Thyroid gland (tissue), 4 donors: ENCODE results near the gene C2orf15. TPM values are rescaled to one million over a fixed set of nuclear protein-coding genes. Genes with fewer than 3 reads are reported as not detected.

Source experiments
- DNase-seq, 2 donors: peaks; one replicate each; pipeline ENCODE4 v3.0.0-alpha.2; 2019
- H3K27ac ChIP-seq, 3 donors: fragments of 200-600 bp; sonication (generic); 1 replicate in 2 of 3; 2 replicates in 1 of 3; pipeline ENCODE4 v1.5.1; 2016 to 2019; ENCODE audit warnings: mild to moderate bottlenecking in 1 of 3, moderate library complexity in 1 of 3
- H3K27me3 ChIP-seq: fragments of 200-600 bp; sonication (generic); one replicate; pipeline ENCODE4 v1.5.1; 2019
- H3K36me3 ChIP-seq, 2 donors: fragments of 200-600 bp; sonication (generic); one replicate each; pipeline ENCODE4 v1.5.1; 2016 to 2019
- H3K4me1 ChIP-seq, 2 donors: fragments of 200-600 bp; sonication (generic); one replicate each; pipeline ENCODE4 v1.5.1; 2017 to 2019
- H3K4me3 ChIP-seq, 3 donors: fragments of 200-600 bp; sonication (generic); replicated peaks in 1 of 3; 1 replicate in 2 of 3; 2 replicates in 1 of 3; pipeline ENCODE4 v1.5.1; 2016; ENCODE audit warnings: mild to moderate bottlenecking in 1 of 3
- H3K9me3 ChIP-seq: fragments of 200-600 bp; sonication (generic); one replicate; pipeline ENCODE4 v1.5.1; 2017
- POLR2A ChIP-seq, 2 donors: fragments of 450-650 bp; IDR thresholded peaks; one replicate each; pipeline ENCODE4 v1.6.1; 2017; ENCODE audit warnings: antibody characterized with exemption in 2 of 2, mild to moderate bottlenecking in 2 of 2, moderate library complexity in 1 of 2
- WGBS, 2 donors: methylation state at CpG; one replicate each; pipeline ENCODE4 v1.1.5; 2017; 5-methylcytosine and 5-hydroxymethylcytosine counted together
- intact Hi-C: fragments of 100-400 bp; cut with DNase I; formaldehyde crosslinking; loops from one replicate; pipeline ENCODE4 v1.15.1; 2023
- total RNA-seq, 4 donors: library from RNA; depleted of rRNA; stranded (reverse); fragments of >200 nt; gene quantifications; one replicate each; pipeline ENCODE4 v1.2.3, GENCODE V29; 2016
- TF ChIP-seq, protein P1 (sequence below), 6 experiments: fragments of 200-600 bp in 3 of 6; fragments of 450-650 bp in 3 of 6; sonication (generic) in 3 of 6; IDR thresholded peaks; one replicate each; pipeline ENCODE4 v1.5.1; 2016 to 2019; ENCODE audit warnings: antibody characterized with exemption in 6 of 6, mild to moderate bottlenecking in 2 of 6, inconsistent platforms in 1 of 6, moderate library complexity in 1 of 6

C2orf15 gene
- total RNA-seq: 1 to 10 TPM; 2.0 to 6.5 (median 4.3) TPM

DNA sequence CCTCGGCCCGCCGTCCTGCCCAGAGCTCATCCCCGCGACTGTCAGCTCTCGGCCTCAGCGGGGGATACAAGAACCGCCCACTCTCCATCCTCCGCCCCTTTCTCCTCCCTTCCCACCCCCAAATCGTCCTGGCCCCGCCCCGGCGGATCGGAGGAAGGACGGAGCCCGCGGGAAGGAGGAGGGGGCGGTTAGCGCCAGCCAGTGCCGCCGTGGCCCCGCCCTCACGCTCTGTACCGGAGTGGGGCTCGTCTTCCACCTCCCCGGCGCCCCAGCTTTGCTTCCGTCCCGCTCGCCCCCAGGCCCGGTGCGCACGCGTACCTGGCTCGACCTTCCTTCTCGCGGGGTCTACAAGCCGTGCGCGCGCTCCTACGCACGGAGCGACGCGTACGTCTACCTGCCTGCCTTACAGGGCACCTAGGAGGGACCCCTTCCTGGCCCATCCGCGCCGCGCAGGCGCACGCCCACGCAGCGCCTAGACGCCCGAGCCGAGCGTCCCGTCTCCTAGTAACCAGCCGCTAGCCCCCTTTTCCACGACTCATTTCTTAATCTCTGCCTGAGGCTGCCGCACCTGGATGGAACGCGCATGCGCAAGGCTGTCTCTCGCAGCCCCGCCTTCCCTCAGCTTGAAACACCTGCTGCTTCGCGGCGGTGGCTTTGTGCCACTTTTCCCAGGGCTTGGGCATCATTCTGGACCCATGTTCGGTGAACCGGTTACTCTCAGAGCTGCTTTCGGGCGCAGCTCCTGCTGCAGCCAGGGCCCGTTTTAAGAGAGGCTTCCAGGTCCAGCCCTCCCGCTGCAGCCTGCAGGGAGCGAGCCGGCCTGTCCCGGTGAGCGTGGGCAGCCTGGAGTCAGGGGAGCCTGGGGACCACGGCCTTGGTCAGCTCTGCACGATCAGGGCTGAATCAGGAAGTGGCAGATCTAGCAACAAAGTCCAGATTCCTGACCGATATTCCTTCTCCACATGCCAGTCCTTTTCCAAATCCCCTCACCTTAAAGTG lies at the start of gene C2orf15:
TSS of gene C2orf15 (plus strand) at position 598 of the 999 bp plus-strand sequence. CDS start 8,852 bp downstream, outside the sequence.
- TF ChIP-seq POLR2A (IDR thresholded peaks at IDR 0.05): peak in 1 of 2 donors; percentile 97
- TF ChIP-seq, protein P1, sequence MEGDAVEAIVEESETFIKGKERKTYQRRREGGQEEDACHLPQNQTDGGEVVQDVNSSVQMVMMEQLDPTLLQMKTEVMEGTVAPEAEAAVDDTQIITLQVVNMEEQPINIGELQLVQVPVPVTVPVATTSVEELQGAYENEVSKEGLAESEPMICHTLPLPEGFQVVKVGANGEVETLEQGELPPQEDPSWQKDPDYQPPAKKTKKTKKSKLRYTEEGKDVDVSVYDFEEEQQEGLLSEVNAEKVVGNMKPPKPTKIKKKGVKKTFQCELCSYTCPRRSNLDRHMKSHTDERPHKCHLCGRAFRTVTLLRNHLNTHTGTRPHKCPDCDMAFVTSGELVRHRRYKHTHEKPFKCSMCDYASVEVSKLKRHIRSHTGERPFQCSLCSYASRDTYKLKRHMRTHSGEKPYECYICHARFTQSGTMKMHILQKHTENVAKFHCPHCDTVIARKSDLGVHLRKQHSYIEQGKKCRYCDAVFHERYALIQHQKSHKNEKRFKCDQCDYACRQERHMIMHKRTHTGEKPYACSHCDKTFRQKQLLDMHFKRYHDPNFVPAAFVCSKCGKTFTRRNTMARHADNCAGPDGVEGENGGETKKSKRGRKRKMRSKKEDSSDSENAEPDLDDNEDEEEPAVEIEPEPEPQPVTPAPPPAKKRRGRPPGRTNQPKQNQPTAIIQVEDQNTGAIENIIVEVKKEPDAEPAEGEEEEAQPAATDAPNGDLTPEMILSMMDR (IDR thresholded peaks at IDR 0.05): peak in 1 of 6 experiments; percentile 27

DNA sequence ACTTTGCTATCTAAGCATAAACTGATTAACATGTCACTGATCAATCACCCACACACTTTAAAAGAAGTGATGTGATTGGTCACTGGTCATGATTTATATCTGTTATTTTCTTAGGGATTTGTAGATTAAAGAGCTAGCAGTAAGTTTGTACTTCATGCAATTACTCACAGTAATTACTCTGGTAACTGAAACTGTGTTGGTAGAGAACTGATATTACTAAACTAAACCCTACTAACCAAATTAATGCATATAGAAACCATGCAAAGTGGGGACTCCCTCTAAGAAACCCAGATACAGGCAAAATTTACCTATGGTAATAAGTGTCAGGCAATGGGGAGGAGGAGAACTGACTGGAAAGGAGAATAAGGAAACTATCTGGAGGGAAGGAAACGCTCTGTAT lies 44.8 kb upstream of the C2orf15 start:
- intact Hi-C loops: no loop called here
- Histone ChIP-seq H3K9me3 (no peaks in the 10 kb centered on the region), H3K4me3 (no peak overlapping the region), H3K27ac (no peak overlapping the region), H3K27me3 (no peaks in the 10 kb centered on the region), H3K4me1 (no peaks in the 10 kb centered on the region), H3K36me3 (no peaks in the 10 kb centered on the region)
- no peak for TF ChIP-seq POLR2A (IDR thresholded peaks at IDR 0.05)
- DNase-seq: no peak
- 89 to 96% methylated on average over 1 of the region's 1 CpG for WGBS, 2 donors

More for the DNA sequence above, at the start of gene C2orf15:
- peak; percentile 99 for DNase-seq
- intact Hi-C loops: loop anchor here (5.0 kb wide), 1 partner anchor 351 kb away; the partner anchor contains the start of gene REV1
- 0% methylated on average over 40 to 58 of the region's 84 CpGs for WGBS, 2 donors
- Histone ChIP-seq H3K4me3 (peak within 1 kb of the TSS; percentile 32 to 62 (median 44)), H3K9me3 (no peaks in the 10 kb centered on the region), H3K4me1 (peaks cover 5 to 10% of the 10 kb centered on the region in 2 donors), H3K27me3 (no peaks in the 10 kb centered on the region), H3K36me3 (no peaks in the 10 kb centered on the region), H3K27ac (peak within 1 kb of the TSS; percentile 77 to 95 (median 80))

GRCh38 chr2:99101697-99102096 lies 39.8 kb upstream of the C2orf15 start:
- TF ChIP-seq POLR2A (IDR thresholded peaks at IDR 0.05): no peak
- TF ChIP-seq, protein P1 (IDR thresholded peaks at IDR 0.05): no peak
- intact Hi-C loops: no loop called here

GRCh38 chr2:99104006-99104405 lies 37.5 kb upstream of the C2orf15 start:
- TF ChIP-seq, protein P1 (IDR thresholded peaks at IDR 0.05): no peak
- no peak for TF ChIP-seq POLR2A (IDR thresholded peaks at IDR 0.05)
- Histone ChIP-seq H3K36me3 (no peaks in the 10 kb centered on the region), H3K27ac (no peak overlapping the region), H3K27me3 (no peaks in the 10 kb centered on the region), H3K4me1 (no peaks in the 10 kb centered on the region), H3K9me3 (no peaks in the 10 kb centered on the region), H3K4me3 (no peak overlapping the region)
- intact Hi-C loops: no loop called here
- 90 to 93% methylated on average over 2 of the region's 2 CpGs for WGBS, 2 donors
- no peak for DNase-seq

More at GRCh38 chr2:99101697-99102096, 39.8 kb upstream of the C2orf15 start:
- Histone ChIP-seq H3K4me1 (no peaks in the 10 kb centered on the region), H3K9me3 (no peaks in the 10 kb centered on the region), H3K36me3 (no peaks in the 10 kb centered on the region), H3K27me3 (no peaks in the 10 kb centered on the region), H3K4me3 (no peak overlapping the region), H3K27ac (no peak overlapping the region)
- WGBS, 2 donors: 47 to 48% methylated on average over 3 of the region's 3 CpGs
- no peak for DNase-seq

- H3K4me3 ChIP-seq: no peak overlapping the region
- H3K4me1 ChIP-seq: no peaks in the 10 kb centered on the region
- no peak overlapping the region for H3K27ac ChIP-seq
- DNase-seq: no peak
- TF ChIP-seq POLR2A (IDR thresholded peaks at IDR 0.05): no peak
- TF ChIP-seq, protein P1 (IDR thresholded peaks at IDR 0.05): no peak
- no peaks in the 10 kb centered on the region for H3K36me3 ChIP-seq
- WGBS, 2 donors: 71 to 73% methylated on average over 2 of the region's 2 CpGs
- no peaks in the 10 kb centered on the region for H3K9me3 ChIP-seq
- intact Hi-C loops: no loop called here
- H3K27me3 ChIP-seq: no peaks in the 10 kb centered on the region
Measured at GRCh38 chr2:99106913-99107312, 34.6 kb upstream of the C2orf15 start.
